ENCODE measurements around the gene ST7.
"Not testable (repeated sequence)": the region's sequence is repeated elsewhere in the genome, so short reads cannot be mapped to it uniquely, and the experiment has no call there.

Gene ST7, protein sequence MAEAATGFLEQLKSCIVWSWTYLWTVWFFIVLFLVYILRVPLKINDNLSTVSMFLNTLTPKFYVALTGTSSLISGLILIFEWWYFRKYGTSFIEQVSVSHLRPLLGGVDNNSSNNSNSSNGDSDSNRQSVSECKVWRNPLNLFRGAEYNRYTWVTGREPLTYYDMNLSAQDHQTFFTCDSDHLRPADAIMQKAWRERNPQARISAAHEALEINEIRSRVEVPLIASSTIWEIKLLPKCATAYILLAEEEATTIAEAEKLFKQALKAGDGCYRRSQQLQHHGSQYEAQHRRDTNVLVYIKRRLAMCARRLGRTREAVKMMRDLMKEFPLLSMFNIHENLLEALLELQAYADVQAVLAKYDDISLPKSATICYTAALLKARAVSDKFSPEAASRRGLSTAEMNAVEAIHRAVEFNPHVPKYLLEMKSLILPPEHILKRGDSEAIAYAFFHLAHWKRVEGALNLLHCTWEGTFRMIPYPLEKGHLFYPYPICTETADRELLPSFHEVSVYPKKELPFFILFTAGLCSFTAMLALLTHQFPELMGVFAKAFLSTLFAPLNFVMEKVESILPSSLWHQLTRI

DNA sequence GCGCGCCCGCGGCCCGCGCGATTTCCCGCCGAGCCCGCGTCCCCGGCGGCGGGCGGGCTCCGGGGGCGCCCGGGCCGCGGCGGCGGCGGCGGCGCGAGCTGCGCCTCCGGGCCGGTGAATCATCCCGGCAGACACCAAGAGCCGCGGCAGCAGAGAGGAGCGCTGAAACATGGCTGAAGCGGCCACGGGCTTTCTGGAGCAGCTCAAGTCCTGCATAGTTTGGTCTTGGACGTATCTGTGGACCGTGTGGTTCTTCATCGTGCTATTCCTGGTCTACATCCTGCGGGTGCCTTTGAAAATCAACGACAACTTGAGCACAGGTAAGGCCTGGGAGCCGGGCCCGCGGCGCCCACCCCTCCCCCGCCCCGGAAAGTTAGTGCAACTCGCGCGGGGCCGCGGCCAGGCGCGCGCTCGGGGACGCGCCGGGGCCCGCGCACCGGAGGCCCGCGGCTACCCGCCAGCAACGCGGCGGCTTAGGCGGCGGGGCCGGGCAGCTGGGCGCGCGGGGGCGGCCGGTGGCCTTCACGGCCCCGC lies at the start of gene ST7:
Gene ST7 (plus strand): TSS at position 130 of the 534 bp plus-strand sequence. CDS start 40 bp downstream, at position 170.
- peak in 49 of 56 donors; percentile 9 to 80 (median 56) for DNase-seq

GRCh38 chr7:116906391-116906790 lies 46.9 kb upstream of the ST7 start:
- no peak for DNase-seq

- no peak for DNase-seq
These were observed 42.9 kb upstream of the ST7 start for GRCh38 chr7:116910383-116910782.

DNA sequence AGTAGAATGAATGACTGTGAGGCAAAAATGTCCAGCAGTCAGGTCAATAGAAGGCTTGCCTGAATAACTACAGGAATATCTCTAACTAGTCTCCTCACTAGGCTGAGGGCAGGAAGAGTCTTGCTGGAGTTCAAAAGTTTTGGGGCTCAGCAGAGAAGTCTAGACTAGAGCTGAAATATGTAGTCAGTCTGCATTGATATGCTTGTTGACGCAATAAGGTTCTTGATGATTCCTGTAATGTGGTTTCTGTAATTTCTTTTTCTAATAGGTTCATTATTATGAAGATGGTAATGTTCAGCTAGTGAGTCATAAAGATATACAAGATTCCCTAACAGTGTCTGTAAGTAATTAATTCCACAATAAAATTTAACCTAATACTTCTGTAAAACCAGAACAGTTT lies 41.5 kb upstream of the ST7 start:
- no peak for DNase-seq

DNA sequence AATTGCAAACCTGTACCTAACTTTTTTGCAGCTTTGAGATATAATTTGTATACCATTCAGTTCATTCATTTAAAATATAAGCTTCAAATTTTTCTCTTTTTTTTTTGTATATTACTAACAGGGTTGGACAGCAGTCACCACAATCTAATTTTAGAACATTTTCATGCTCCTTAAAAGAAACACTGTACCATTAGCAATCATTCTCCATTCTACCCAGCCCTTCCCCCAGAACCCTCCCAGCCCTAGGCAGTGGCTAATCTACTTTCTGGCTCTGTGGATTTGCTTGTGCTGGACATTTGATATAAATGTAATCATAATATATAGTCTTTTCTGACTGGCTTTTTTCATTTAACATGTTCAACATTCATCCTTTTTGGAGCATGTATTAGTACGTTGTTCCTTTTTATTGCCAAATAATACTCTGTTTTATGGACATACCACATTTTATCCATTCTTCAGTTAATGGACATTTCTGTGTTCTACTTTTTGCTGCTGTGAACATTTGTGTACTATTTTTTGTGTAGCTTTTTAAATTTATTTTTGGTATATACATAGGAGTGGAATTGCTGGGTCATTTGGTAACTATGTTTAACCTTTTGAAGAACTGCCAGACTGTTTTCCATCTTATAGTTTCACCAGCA lies 40.9 kb upstream of the ST7 start:
- DNase-seq, result no peak

- no peak for DNase-seq
These were observed 34.6 kb upstream of the ST7 start for GRCh38 chr7:116918704-116919103.

GRCh38 chr7:116920359-116920758 lies 32.9 kb upstream of the ST7 start:
- no peak for DNase-seq

DNA sequence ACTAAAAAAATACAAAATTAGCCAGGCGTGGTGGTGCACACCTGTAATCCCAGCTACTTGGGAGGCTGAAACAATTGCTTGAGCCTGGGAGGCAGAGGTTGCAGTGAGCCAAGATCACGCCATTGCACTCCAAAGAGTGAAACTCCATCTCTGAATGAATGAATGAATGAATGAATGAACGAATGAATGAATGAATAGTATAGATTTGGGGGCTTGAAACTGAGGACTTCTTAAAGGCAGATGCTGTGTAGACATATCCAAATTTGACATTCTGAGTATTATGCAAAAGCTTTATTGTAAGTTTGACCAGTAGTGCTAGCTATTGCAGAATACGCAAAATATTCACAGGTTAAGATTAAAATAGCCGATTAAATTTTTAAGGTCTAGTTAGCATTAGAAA lies 30.8 kb upstream of the ST7 start:
- no peak for DNase-seq

GRCh38 chr7:116924741-116925140 lies 28.6 kb upstream of the ST7 start:
- DNase-seq, result no peak

DNA sequence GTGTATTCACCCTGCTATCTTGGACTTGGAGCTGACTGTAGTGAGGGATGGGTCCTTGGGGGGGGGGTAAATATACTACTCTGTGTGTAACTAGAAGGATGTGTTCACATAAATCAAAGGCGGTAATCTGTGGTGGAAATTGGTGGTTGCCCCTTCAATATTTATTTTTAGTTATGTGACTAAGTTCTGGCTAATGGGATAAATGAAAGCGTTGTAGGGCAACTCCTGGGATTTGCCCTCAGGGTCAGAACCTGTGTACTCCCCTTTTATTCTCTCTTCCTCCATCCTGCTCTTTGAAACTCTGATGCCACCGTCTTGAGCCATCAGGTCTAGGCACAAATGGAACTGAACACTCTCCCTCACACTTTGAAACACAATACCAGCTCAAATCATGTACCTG lies 24.3 kb upstream of the ST7 start:
- DNase-seq, result no peak

DNA sequence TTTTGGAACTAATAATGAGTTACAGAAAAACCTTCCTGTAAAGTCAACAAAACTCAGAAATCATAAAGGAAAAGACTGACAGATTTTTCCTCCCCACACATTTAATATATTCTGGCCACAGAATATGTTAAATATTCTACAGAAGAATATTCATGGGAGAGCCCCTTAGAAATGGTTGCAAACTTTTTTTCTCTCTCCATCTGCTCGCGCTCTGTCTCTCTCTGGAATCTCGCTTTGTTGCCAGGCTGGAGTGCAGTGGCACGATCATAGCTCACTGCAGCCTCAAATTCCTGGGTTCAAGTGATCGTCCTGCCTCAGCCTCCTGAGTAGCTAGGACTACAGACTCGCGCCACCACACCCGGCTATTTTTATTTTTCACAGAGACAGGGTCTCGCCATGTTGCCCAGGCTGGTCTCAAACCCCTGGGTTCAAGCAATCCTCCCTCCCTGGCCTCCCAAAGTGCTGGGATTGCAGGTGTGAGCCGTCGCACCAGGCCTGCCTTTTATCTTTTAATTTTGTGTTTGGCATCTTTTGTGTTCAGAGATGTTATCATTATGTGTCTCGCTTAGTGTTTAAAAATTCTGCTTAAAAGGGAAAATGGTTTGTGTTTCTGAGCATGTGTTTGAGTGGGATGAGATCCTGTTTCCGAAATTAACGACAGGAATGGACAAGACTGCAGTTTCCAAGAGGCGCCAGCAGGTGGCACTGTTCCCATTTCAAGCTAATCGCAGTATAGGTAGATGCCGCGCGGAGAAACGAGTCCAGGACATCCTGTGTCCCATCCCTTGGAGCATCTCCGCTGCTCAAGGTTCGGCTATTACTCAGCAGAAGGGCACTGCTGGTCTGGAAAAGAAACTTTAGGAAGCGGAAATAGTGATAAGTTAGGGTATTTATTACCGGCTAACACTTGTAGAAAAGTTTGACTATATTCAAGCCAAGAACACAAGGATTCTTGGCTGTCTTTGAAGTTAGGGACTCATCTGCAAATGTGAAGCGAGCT lies 23.1 kb upstream of the ST7 start:
- peak in 52 of 56 donors; percentile 1 to 90 (median 46) for DNase-seq

- no peak for DNase-seq
These were observed 20.7 kb upstream of the ST7 start for GRCh38 chr7:116932566-116932965.

DNA sequence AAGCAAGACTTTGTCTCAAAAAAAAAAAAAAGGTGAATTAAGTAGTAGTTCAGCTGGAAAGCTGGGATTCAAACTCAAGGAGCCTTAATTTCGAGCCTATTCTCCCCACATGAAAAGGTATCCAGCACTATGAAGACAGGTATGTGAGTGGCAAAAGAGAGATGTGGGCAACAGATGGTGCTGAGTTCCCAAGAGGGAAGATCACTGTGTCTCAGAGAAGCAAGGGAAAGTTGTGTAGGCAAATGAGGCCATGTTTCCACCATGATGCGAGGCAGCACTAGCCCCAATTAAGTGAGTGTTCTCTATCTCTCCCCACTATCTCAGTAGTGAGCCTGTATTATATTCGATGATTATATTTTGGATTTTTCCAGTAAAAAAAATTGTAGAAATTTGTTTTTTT lies 19.8 kb upstream of the ST7 start:
- DNase-seq, result no peak

DNA sequence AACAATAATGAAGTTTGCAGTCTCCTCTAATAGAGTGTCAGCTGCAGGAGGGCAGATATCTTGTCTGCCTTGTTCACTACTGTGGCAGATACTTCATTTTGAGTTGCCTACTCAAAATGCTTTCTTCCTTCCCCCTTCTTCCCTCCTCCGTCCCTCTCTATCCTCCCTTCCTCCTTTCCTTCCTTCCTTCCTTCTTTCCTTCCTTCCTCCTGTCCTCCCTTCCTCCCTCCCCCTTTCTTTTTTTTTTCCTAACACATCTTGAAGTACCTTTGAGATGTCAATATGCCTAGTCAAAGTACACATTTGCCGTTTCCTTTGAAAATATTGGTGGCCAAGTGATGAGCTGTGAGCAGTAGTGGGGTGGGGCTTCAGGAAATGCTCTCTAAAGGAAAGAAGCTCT lies 18.7 kb upstream of the ST7 start:
- DNase-seq, result no peak

- DNase-seq, result not testable (repeated sequence)
These were observed 16.5 kb upstream of the ST7 start for GRCh38 chr7:116936844-116937243.

GRCh38 chr7:116938678-116939077 lies 14.6 kb upstream of the ST7 start:
- no peak for DNase-seq

DNA sequence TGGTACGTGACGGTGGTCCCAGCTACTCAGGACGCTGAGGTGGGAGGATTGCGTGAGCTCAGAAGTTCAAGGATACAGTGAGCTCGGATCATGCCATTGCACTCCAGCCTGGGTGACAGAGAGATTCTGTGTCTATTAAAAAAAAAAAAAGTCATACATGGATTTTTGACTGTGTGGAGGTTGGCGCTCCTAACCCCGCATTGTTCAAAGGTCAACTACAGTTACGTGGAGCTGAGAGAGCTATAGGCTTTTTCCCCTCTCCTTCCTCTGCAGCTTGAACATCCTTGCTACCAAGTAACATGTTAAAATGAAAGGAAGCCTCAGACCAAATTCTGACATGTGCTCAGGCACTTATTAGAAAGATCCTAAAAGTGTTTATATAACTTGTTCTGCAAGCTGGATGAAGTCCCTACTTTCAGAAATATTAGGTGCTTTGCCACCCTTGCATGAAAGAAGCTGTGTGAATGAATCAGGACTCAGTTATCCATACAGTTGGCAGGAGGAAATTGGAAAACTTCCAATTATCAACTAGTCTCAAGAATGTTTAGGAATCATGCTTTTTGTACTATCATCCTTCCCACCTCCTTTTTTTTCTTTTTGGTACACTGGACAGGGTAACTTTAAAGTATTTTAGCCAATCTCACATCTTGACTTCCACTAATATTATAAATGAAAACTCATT lies 12.5 kb upstream of the ST7 start:
- DNase-seq, result no peak

DNA sequence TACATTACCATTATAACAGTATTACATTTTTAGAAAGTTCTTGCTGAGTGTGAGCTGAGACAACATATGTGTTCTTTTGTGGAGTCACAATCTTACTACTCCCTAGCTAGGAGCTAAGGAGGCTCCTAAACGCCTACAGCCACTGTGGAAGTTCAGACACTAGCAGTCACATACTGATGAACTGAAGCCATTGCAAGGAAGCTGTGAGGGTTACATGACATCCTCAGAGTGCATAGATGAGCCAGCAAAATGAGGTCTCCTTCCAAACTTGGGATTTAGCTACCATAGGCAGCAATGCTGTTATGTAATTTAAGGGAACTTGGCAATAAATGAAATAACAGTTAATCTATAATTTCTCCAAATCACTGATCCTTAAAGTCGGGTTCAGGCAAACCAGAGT lies 10.8 kb upstream of the ST7 start:
- DNase-seq, result no peak

DNA sequence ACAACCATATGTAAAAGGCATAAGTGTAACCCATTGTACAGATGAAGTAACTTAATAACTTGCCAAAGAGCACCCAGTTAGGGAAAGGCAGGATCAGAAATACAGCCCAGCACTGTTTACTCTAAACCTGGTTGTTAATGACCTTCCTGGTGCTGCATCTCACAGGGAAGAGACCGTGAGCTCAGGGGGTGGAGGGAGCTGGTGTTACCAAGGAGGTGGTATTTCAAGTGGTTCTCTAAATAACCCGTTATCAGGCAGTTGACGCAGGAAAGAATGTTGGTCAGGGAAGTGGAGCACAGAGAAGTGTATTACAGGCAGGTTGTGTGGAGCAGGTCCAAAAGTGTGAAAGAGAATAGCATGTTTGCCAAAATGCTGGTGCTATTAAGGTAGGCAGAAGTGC lies 4.4 kb upstream of the ST7 start:
- DNase-seq, result no peak

Measured in nucleus accumbens (tissue), 56 donors.